Inflammatory macrophage treated with lipopolysaccharide for 1 hour (primary cell): ENCODE measurements around the gene RNF113B.
A peak's percentile ranks its signal among the peaks of the same experiment; 100 is the strongest.

Experiments used
- DNase-seq, 2 donors: peaks; one replicate each; pipeline ENCODE4 v3.0.0-alpha.2; 2020 to 2022

RNF113B gene

GRCh38 chr13:98173431-98174152 lies 3.5 kb downstream of the RNF113B start:
- no peak for DNase-seq

DNA sequence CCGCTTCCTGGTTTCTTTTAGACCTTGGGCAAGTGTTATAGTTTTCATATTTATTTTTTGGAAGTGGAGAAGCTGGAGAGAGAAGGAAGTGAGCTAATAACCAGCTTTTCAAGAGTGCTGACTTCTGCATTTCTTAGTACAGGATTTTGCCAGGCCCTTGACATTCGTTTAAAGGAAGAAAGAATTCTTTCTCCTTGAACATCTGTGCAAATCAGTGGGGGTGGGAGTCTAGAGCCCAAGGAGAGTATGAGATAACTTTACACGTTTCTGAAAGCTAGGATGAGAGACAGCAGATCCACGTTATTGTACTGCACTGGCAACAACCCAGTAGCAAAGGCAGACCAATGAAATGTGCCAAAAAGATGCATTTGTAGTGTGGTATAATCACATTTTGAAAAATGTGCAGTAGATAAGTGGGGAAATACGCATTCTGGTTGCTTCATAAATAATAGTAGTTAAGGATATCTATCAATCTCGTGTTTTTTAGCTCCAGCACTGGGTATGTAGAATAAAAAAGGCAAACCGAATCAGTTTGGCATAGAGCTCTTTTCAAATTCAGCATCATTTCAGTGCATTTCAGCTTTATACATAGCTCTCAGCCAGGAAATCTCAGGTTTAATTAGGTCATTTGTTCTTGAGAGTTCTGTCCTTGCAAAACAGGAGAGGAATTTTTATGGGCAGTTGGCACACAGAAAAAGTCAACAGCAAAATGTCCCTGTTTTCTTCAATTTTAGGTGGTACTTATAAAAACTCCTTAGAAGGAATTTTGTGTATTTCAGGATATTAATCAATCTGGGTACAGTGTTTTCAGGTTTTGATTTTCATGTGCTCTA lies 4.3 kb downstream of the RNF113B start:
- DNase-seq = no peak

DNA sequence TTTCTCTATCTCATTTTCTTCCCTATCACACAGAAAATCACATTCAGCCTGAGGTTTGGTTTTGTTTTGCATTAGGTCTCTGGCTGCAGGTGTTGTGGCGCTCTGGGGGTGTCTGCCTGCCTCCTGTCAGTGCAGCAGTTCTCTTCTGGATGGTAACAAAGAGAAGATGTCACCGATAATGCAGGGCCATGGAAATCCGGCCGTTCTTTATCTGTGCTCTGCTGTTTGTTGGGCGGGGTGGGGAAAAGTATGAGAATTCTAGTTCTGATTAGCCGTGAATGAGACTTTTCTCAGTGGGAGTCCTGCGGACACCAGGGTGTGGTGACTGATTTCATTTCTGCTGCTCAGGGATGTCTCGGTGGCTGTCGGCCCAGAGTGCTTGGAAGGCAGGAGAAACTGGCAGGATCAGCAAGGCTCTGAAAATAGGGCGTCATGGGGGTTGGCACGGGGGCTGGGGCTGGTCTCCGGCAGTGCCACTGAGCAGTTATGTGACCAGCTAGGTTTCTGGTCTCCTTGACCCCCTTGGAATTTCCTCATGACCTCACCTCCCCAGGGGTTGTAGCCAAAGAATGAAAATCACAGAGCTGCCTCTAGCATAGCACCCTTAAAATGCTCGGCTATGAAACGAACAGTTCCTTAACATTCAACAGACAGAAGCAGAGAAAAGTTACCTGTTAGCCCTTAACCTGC lies 5.0 kb downstream of the RNF113B start:
- DNase-seq = no peak

DNA sequence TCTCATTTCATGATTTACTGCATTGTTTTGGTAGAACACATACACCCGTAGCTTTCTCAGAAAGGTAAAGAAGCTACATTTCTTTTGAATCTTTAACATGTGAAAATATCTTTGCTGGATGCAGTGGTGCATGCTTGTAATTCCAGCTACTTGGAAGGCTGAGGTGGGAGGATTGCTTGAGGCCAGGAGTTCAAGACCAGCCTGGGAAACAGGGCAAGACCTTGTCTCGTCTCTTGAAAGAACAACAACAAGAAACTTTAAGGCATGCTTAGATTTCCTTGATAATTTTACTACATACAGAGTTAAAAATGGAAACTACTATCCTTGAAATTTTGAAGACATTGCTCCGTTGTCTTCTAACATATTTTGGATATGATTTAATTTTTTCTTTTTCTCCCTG lies 7.7 kb downstream of the RNF113B start:
- no peak for DNase-seq

GRCh38 chr13:98162935-98163334 lies 14.1 kb downstream of the RNF113B start:
- DNase-seq = no peak

DNA sequence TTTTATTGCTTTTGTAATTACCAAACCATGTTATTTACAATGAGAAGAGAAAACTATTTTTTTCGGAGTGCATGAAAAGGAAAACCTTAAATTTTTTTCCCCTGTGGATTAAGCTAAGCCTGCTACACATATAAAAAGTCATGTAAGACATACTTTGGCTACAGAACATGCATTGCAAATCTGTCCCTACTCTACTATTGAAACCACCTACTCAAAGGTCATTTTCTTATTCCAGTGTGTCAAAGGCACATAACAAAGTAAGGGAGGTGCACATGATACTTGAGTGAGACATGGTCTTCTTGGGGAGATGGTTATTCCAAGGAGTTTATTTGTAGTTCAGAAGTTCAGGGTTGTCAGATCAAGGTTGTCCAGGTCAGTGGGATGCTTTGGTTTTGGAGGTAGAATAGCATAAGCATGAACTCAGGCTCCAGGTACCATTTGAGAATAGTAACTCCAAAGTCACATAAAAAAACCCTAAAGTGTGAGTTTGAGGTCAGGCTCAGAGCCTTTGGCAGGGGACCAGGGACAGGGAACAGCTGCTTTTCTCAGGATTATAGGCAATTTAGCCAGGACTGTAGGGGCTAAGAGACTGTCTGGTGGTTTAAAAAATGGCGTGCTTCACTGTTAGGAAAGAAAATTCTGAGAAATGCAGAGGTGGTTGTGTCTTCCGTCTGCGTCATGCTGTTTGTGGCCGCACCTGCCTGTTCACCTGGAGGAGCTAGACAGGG lies 18.7 kb downstream of the RNF113B start:
- no peak for DNase-seq

- no peak for DNase-seq
Measured at GRCh38 chr13:98157609-98158008, 19.5 kb downstream of the RNF113B start.

DNA sequence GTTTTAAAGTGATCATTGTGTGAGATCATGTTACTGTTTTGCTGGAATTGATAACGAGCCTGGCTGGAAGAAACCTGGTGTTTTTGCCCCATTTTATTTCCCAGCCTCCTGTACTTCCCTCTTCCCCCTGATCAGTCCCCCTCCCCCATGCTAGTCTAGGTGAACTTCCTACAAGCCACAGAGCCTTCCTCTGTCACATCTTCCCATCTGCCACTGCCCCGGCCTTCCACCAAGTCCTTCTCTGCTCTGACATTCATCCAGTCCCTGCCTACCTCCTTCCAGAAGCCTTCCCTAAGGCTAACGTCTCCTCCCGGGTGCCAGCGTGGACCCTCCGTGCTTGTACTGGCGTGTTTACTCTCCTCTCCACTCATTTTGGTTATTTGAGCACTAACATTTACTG lies 19.9 kb downstream of the RNF113B start:
- no peak for DNase-seq

DNA sequence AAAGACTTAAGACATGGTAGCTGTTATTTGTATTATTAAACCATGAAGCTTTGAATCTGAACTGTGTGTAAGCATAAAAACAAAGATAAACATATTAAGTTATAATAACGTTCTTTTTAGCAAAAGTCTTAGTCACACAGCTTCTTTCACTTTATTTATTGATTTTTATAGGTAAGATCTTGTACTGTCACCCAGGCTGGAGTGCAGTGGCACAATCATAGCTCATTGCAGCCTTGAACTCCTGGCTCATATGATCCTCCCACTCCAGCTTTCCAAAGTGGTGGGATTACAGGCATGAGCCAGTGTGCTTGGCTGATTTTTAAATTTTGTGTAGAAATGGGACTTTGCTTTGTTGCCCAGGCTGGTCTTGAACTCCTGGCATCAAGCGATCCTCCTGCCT lies 20.8 kb downstream of the RNF113B start:
- no peak for DNase-seq

- DNase-seq = no peak
Measured at GRCh38 chr13:98155475-98156109, 21.5 kb downstream of the RNF113B start.

DNA sequence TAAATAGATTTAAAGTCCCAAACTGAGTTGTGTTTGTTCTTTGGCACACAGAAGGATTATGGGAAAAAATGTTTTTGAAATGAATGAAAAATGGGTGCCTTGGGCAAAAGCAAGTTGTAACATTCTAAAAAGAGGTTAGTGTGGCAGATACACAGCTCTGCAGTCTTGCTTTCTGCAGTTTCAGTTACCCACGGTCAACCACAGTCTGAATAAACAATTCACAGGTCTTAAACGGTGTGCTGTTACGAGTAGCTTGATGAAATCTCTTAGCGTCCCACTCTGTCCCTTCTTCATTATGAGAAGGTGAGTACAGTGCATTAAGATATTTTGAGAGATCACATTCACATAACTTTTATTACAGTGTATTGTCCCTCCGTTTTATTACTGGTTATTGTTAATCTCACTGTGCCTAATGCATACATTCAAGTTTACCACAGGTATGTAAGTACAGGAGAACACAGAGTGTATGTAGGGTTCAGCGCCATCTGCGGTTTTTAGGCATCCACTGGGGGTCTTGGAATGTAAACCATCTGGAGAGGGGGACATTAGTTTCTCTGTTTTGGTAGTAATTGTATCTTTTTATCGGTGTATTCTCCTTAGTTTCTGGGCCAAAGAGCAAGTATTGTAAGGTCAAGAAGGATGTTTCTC lies 26.1 kb downstream of the RNF113B start:
- DNase-seq = no peak

DNA sequence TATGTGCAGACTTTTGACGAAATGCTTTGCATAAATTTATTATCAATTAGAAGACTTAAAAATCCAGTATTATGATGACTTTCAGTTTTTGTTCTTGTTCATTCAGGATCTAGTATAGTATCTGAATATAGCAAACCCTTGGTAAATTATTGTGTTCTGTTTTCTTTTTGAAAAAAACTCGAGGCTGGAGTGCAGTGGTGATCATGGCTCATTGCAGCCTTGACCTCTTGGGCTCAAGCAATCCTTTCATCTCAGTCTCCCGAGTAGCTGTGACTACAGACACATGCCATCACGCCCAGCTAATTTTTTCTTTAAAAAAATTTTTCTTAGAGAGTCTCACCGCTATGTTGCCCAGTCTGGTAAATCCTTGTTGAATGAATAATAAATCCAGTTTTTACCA lies 29.5 kb downstream of the RNF113B start:
- no peak for DNase-seq

DNA sequence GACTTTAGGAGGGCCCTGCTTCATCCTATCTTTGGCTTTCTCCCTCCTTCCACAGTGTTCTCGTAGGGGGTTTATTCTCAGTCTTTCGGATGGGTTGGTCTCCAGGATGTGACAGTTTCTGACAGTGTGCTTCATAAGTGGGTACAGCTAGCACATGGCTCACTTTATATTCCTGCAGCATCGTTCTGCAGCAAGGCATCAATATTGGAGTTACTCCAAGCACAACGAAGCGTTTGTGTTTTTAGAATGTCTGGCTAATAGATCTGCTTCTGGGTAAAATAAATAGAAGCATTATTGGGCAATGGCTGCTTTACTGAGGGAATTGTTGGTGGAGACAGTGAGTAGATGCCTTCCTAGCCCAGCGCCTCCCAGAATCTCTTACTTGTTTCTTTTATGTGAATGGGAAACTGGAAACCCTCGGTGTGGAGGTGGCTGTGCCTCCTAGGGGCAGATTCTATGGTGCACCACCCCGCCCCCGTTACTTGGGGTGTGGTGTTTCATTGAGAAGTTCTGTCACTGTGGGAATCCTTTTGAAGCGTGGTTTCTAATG lies 32.2 kb downstream of the RNF113B start:
- DNase-seq = no peak

DNA sequence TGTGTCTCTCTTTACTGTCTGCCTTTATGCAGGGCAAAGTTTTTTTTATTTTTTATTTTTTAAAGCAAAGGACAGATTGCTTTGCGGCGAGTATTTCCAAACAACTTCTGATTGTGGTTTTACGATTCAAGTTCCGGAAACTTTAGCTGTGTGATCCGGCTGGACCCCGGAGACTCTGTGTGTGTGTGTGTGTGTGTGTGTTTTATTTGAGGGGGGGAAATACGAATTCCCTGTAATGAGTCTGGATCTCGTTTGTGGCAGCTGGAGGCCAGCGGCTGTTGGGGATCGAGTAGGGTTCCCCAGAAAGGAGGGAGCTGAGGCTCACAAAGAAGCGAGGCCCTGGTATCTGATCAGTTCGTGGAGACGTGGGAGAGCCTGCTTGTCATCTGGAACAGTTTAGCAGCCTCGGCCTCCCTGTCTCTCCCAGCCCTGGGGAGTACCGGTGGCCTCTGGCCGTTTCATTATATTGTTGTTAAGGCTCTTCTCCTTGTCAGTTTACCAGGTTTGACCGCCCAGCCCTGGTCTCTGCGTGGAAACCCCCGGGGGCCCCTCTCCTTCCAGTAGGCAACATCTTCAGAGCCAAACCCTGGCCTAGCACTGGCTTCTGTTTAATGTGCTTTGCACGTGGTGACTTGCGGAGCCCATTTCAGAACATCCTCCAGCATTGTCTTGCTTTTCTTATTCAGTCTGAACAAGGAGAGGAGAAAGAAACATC lies 32.9 kb downstream of the RNF113B start:
- no peak for DNase-seq

DNA sequence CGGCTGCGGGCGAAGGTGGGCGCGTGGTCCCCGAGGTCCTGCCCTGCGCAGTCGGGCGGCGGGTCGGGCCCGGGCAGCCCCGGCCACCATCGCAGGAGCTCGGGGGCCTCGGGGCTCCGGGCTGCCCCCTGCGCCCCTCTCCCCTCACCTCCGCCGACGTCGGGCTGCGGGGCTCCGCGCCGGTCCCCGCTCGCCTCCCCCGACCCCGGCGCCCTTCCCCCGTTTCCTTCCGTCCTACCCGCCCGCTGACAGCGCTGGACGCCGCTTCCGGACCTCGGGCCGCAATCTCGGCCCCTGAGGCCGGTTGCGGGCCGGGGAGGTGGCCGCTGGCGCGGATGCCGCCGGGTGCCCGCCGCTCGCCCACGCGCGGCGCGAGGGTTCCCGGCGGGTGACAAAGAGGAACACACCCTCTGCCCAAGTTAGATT lies 33.5 kb downstream of the RNF113B start:
- DNase-seq = peak; percentile 22 to 38

GRCh38 chr13:98143157-98143553 lies 33.9 kb downstream of the RNF113B start:
- no peak for DNase-seq

DNA sequence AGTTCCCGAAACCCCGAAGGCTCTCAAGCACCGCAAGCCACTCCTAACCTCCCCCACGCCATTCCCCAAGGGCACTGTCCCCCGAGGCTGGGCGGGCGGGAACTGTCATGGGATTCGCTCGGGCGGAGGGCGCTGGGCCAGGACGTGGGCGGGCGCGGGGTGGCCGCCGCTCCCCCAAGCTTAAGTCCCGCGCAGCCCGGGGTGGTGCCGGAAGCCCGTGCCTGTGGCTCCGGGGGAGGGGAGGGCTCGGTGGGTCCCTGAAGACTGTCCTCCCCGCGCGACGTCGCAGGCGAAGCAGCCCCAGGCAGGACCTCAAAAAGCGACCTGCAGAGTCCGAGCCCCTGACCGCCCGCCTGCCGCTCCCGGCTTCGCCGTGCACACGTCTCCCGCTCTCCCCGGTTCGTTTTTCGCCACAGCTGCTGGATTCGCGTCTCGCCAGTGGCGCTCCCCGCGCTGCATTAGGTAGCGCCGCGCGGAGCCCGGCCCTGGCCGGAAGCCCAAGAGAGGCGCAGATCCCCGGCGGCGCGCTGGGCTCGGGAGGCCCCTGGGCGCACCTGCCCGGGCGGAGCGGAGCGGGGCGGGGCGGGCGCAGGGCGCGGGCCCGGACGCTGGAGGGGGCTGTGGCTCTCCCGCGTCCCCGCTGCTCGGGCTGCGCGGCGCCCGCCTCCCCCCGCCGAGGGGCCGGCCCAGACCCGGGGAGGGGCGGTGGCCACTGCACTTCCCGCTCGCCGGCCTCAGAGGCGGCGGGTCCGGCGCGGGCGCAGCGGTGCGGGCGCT lies 34.5 kb downstream of the RNF113B start, which contains the start of gene FARP1:
FARP1 (plus strand) TSS at position 715 of the 777 bp plus-strand sequence. CDS start 70,149 bp downstream, outside the sequence.
- peak in 1 of 2 donors; percentile 4 for DNase-seq

- DNase-seq = peak in 1 of 2 donors; percentile 9
Measured at GRCh38 chr13:98141509-98142379, 35.3 kb downstream of the RNF113B start.

- no peak for DNase-seq
Measured at GRCh38 chr13:98141091-98141490, 36.0 kb downstream of the RNF113B start.
